Activated CD4-positive, alpha-beta T cell treated with anti-CD3 and anti-CD28 coated beads for 48 hours (primary cell): ENCODE measurements around the gene TTYH3.

ENCODE experiments used
- DNase-seq: peaks from one replicate; pipeline ENCODE4 v3.0.0-alpha.2; 2020

TTYH3 gene

GRCh38 chr7:2617325-2617905 is 14.4 kb upstream of the TTYH3 start:
- no peak for DNase-seq

- DNase-seq, result no peak
Observed at GRCh38 chr7:2619116-2619515, 12.7 kb upstream of the TTYH3 start.

GRCh38 chr7:2621061-2621828 is 10.5 kb upstream of the TTYH3 start:
- no peak for DNase-seq

GRCh38 chr7:2621948-2622640 is 9.7 kb upstream of the TTYH3 start:
- no peak for DNase-seq

- no peak for DNase-seq
Observed at GRCh38 chr7:2622869-2623697, 8.7 kb upstream of the TTYH3 start.

GRCh38 chr7:2623698-2624014 is 8.1 kb upstream of the TTYH3 start:
- no peak for DNase-seq

GRCh38 chr7:2624293-2624886 is 7.4 kb upstream of the TTYH3 start:
- DNase-seq, result no peak

GRCh38 chr7:2626498-2627117 is 5.2 kb upstream of the TTYH3 start:
- no peak for DNase-seq

GRCh38 chr7:2627258-2628129 is 4.3 kb upstream of the TTYH3 start:
- no peak for DNase-seq

GRCh38 chr7:2628130-2628482 is 3.7 kb upstream of the TTYH3 start:
- no peak for DNase-seq

GRCh38 chr7:2628891-2629290 is 2.9 kb upstream of the TTYH3 start:
- no peak for DNase-seq

GRCh38 chr7:2629746-2630681 is 1.8 kb upstream of the TTYH3 start:
- no peak for DNase-seq

- peak; percentile 67 for DNase-seq
Observed at GRCh38 chr7:2632733-2633537, 1.1 kb downstream of the TTYH3 start.

- peak; percentile 60 for DNase-seq
Observed at GRCh38 chr7:2633538-2634266, 1.9 kb downstream of the TTYH3 start.

GRCh38 chr7:2634267-2635145 is 2.7 kb downstream of the TTYH3 start:
- DNase-seq, result no peak

- no peak for DNase-seq
Observed at GRCh38 chr7:2635148-2635668, 3.4 kb downstream of the TTYH3 start.
